Neural crest cell (in vitro differentiated cells): ENCODE results near the gene C21orf58. TPM values are rescaled to one million over a fixed set of nuclear protein-coding genes. Genes with fewer than 3 reads are reported as not detected.

Experiments used
- DNase-seq: peaks from one replicate; pipeline ENCODE4 v3.0.0; 2021; ENCODE audit warnings: low read depth, mixed read lengths, low spot score
- H3K27ac Mint-ChIP-seq: one replicate; pipeline ENCODE4 v1.8.0; 2021; ENCODE audit warnings: mild to moderate bottlenecking, mixed read lengths; ENCODE audit not compliant: unreplicated experiment
- H3K27me3 Mint-ChIP-seq: 2 replicates; pipeline ENCODE4 v1.8.0; 2021; ENCODE audit warnings: low read depth, mild to moderate bottlenecking, mixed read lengths
- H3K36me3 Mint-ChIP-seq: 2 replicates; pipeline ENCODE4 v1.8.0; 2021; ENCODE audit warnings: low read depth, mild to moderate bottlenecking, mixed read lengths
- H3K4me1 Mint-ChIP-seq: 2 replicates; pipeline ENCODE4 v1.8.0; 2021; ENCODE audit warnings: mixed read lengths
- H3K4me3 Mint-ChIP-seq: one replicate; pipeline ENCODE4 v1.8.0; 2021; ENCODE audit warnings: mild to moderate bottlenecking, mixed read lengths
- H3K9me3 Mint-ChIP-seq: 2 replicates; pipeline ENCODE4 v1.8.0; 2021; ENCODE audit warnings: mixed read lengths
- total RNA-seq: library from RNA; stranded (reverse); gene quantifications from 2 replicates; pipeline ENCODE4 v1.2.1, GENCODE V29; 2021
- TF ChIP-seq, protein P1 (sequence below): fragments of 200-600 bp; sonication (generic); conservative IDR thresholded peaks from 2 replicates; pipeline ENCODE4 v1.5.0; 2021; ENCODE audit warnings: antibody characterized with exemption, mild to moderate bottlenecking

C21orf58 gene
- total RNA-seq, 1 donor from 2014 or later: 61.5 TPM

DNA sequence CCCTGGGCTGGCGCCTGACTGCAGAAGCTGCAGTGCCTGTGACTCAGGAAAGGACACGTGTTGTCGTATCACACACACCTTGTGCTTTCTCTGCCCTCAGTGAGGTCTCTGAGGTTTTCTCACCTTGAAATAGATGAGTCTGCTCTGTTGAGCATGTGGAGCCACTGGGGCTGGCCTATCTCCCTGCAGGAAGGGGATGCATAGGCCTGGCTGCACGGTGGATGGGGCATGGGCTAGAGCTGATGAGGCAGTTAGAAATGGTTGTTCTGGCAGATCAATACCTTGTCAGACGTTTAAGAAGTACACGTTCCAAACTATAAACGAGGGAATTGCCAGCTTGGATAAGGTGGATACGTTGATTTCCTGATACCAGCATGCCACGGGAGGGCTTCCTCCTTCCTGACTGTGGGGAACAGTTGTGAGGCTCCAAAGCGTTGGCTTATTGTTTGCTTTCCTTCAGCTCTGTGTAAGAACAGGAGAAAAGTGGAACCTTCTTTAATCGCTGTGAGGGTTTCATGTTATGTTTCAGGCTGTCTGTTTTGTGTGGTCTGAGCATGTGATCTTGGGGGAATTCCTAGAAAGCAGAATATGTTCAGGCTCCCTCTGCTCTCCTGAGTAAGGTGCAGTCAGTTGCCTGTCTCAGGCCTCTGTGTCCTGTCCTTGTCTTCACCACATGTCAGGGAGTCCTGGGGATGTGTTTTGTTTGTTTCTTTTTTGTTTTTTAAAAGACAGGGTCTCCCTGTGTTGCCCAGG lies 45.0 kb upstream of the C21orf58 start:
- Mint-ChIP-seq H3K27ac (peak overlapping the region; percentile 31), H3K4me3 (no peak overlapping the region), H3K27me3 (no peaks in the 10 kb centered on the region), H3K36me3 (peaks cover 21% of the 10 kb centered on the region), H3K4me1 (no peaks in the 10 kb centered on the region), H3K9me3 (no peaks in the 10 kb centered on the region)
- TF ChIP-seq, protein P1, sequence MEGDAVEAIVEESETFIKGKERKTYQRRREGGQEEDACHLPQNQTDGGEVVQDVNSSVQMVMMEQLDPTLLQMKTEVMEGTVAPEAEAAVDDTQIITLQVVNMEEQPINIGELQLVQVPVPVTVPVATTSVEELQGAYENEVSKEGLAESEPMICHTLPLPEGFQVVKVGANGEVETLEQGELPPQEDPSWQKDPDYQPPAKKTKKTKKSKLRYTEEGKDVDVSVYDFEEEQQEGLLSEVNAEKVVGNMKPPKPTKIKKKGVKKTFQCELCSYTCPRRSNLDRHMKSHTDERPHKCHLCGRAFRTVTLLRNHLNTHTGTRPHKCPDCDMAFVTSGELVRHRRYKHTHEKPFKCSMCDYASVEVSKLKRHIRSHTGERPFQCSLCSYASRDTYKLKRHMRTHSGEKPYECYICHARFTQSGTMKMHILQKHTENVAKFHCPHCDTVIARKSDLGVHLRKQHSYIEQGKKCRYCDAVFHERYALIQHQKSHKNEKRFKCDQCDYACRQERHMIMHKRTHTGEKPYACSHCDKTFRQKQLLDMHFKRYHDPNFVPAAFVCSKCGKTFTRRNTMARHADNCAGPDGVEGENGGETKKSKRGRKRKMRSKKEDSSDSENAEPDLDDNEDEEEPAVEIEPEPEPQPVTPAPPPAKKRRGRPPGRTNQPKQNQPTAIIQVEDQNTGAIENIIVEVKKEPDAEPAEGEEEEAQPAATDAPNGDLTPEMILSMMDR: no peak
- DNase-seq: no peak

GRCh38 chr21:46366966-46367365 lies 43.3 kb upstream of the C21orf58 start:
- H3K9me3 Mint-ChIP-seq: no peaks in the 10 kb centered on the region
- H3K27ac Mint-ChIP-seq: no peak overlapping the region
- DNase-seq: no peak
- TF ChIP-seq, protein P1: no peak
- H3K36me3 Mint-ChIP-seq: peaks cover 22% of the 10 kb centered on the region
- H3K4me1 Mint-ChIP-seq: no peaks in the 10 kb centered on the region
- H3K27me3 Mint-ChIP-seq: no peaks in the 10 kb centered on the region
- no peak overlapping the region for H3K4me3 Mint-ChIP-seq

- Mint-ChIP-seq H3K4me1 (no peaks in the 10 kb centered on the region), H3K27ac (no peak overlapping the region), H3K27me3 (no peaks in the 10 kb centered on the region), H3K4me3 (no peak overlapping the region), H3K9me3 (no peaks in the 10 kb centered on the region), H3K36me3 (peaks cover 18% of the 10 kb centered on the region)
- TF ChIP-seq, protein P1: no peak
- DNase-seq: no peak
Observed at GRCh38 chr21:46366561-46366960, 42.9 kb upstream of the C21orf58 start.

DNA sequence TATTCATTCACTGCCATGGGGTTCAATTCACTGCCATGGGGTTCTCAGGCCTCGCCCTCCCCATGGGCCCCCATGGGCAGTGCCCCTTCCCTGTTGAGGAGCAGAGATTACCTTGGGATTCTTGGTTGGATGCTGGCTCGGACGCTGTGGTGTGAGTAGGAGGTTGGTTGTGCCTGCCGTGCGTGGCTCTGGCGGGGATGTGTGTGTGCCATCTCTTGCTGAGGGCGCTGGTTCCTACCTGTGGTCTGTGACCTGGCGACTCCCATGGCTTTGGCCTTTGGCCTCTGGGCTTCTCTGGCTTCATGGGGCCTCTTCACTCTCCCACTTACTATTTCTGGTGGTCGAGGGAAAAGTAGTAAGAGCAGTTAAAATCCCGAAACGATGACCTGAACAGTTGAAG lies 42.4 kb upstream of the C21orf58 start:
- TF ChIP-seq, protein P1: no peak
- H3K36me3 Mint-ChIP-seq: peaks cover 21% of the 10 kb centered on the region
- no peaks in the 10 kb centered on the region for H3K4me1 Mint-ChIP-seq
- H3K4me3 Mint-ChIP-seq: no peak overlapping the region
- no peak for DNase-seq
- H3K9me3 Mint-ChIP-seq: no peaks in the 10 kb centered on the region
- no peaks in the 10 kb centered on the region for H3K27me3 Mint-ChIP-seq
- H3K27ac Mint-ChIP-seq: no peak overlapping the region

GRCh38 chr21:46363698-46364097 lies 40.0 kb upstream of the C21orf58 start:
- no peaks in the 10 kb centered on the region for H3K27me3 Mint-ChIP-seq
- no peaks in the 10 kb centered on the region for H3K9me3 Mint-ChIP-seq
- H3K36me3 Mint-ChIP-seq: peaks cover 21% of the 10 kb centered on the region
- DNase-seq: no peak
- TF ChIP-seq, protein P1: no peak
- no peaks in the 10 kb centered on the region for H3K4me1 Mint-ChIP-seq
- no peak overlapping the region for H3K4me3 Mint-ChIP-seq
- no peak overlapping the region for H3K27ac Mint-ChIP-seq
